ENCODE results near the gene OFD1.

OFD1 gene

DNA sequence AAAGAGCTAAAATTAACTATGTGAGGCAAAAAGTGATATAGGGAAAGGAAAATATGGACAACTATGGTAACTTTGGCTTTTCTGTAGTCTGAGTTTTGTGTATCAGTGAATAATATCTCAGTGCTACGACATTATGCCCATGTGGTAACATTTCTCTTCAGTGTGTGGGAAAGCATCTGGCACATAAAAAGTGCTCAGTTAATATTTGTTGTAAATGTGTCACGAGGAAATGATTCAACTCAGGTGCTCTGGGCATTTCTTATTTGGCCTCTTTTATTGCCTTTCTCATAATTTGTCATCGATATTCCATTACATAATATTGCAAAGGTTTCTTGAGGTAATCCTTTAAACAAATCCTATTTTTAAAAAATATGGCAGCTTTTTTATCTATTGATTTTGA lies 17.6 kb downstream of the OFD1 start:
- DNase-seq (ENCODE audit: low read depth) = no peak

DNA sequence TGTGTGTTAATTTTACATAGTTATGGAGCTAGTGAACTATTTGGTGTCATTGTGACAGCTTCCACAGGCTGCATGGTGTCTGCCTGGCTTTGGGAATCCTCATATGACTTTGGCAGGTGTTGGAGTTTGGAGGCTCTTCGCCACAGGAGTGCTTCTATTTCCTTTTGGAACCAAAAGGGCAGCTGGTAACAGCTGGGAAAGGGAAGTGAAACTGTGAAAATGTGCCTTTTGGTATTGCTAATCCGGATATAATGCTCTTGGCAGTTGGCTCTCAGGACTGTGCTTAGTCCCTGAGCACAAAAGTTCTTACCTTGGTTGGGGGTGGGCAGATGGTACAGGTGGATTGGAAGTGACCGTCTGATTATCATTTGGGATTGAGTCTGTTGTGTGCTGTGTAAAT lies 18.1 kb downstream of the OFD1 start:
- no peak for DNase-seq (ENCODE audit: low read depth)

DNA sequence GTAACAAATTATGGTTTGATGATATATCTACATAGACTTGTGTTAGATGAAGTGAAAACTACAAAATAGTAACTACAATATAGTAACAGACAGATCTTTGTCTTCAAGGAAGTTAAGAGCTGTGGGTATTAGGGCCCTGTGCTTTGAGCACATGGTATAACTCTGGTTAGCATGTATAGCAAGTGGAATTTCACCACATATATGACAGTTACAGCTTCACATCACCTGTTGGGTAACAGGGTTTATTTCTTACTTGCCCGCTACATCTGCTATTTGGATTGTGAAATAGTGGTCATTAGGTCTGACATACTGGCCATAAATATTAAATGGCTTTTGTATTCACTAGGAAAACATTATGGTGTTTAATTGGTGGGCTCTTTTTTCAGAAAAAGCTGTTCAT lies 20.2 kb downstream of the OFD1 start:
- no peak for DNase-seq (ENCODE audit: low read depth)

DNA sequence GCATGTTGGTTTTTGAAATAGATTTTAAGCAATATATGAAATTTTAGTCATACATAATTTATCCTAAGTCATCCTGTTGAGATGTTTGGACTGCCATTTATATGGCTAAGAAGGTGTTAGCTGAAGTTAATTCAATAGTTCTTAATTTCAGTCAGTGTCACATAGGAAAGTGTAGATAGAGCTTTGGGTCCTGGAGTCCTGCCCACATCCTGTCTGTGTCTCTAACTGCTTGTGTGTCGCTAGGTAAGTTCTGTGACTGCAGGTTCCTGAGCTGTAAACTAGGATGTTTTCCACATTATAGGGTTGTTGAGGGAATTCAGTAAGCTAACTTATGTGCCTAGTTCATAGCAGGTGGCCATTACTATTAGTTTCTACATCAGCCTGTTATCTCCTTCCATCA lies 20.7 kb downstream of the OFD1 start:
- no peak for DNase-seq (ENCODE audit: low read depth)

DNA sequence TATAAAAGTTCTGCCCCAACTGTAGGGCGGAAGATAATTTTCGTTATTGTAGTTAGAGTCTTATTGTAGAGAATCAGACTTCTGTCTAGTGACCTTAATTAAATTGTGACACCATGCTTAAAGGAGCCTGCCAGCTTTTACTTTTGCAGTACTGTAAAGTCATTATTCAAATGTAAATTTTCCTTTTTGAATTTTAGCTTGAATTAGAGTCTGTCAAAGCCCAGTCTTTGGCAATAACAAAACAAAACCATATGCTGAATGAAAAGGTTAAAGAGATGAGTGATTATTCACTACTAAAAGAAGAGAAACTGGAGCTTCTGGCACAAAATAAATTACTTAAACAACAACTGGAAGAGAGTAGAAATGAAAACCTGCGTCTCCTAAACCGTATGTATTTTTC lies 21.8 kb downstream of the OFD1 start:
- DNase-seq (ENCODE audit: low read depth) = no peak

DNA sequence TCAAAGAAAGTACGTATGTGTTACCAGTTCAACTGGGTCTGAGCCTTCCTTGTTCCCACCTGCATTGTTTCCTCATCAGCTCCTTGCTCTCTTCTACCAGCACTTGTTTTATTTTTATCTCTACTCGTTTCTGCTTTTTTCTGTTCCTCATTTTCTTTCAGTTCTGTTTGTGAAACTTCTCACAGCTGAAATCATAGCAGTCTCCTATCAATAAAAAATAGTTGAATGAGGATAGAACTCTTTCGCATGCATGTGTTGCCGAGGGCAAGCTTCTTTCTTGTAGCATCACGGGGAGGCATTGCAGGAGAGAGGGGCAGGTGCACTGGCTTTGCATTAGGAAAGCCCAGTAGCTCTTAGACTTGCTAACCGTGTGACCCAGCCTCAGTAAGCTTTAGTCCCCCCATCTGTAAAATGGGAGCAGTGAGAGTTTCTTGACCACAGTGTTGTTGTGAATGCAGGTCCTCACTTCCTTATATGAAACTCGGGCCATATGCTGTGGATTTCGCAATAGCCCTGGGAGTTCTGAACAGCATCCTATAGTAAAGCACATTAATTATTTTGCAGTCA lies 24.7 kb downstream of the OFD1 start:
- DNase-seq (ENCODE audit: low read depth) = no peak

DNA sequence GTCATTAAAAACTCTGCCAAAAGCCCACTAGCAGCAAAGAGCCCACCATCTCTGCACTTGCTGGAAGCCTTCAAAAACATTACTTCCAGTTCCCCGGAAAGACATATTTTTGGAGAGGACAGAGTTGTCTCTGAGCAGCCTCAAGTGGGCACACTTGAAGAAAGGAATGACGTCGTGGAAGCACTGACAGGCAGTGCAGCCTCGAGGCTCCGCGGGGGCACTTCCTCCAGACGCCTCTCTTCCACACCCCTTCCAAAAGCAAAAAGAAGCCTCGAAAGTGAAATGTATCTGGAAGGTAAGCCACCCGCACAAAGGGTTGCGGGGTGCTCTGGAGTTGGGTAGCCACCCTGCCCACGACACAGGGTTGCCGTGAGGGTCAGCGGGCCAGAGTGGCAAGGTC lies 25.9 kb downstream of the OFD1 start:
- DNase-seq (ENCODE audit: low read depth) = no peak

DNA sequence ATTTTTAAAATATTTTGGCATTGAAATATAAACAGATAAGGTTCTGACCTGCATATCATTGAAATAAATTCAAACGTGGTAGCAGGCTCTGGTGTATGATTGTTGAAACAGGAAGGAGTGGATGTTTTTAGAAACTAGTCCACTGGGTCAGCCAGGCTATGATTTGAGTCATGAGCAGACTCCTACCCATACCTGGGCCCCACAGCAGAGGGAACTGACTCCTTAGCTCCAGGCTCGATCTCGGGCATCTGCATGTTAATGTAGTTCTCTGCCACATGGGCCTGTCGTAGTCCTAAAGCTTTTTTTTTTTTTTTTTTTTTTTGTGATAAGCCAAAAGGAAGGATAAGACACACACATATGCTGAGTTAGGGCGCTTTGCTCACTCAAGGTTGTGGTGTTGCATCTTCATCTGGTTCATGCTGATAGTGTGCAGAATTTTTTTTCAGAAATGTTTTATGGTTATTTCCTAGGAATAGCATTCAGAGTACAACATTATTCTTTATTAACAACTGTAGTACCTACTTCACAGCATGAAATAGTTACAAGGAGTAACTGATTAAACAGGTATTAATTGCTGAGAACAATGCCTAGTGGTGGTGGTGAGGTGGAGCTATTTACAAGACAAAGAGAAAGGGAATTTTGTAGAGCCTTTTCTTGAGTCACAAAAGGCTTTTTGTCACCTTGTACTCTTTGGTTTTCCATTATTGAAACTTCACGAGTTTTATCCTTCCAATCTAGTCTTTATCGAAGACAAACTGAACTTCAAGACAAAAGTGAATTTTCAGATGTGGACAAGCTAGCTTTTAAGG lies 27.3 kb downstream of the OFD1 start:
- DNase-seq (ENCODE audit: low read depth) = no peak

DNA sequence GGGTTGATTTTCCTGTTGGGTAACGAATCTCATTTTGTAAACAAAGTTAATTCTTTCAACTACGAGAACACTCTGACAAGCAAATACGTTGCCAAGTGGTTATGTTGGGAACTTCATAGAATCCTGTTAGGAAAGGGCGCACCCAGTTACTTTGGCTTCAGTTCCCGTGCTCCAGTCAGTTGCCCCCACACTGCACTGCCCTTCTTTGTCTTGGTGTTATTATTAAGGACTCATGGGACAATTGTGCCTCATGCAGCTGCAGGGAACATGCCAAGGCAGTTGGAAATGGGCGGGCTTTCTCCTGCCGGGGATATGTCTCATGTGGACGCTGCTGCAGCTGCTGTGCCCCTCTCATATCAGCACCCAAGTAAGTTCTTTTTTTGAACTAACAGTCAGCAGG lies 28.9 kb downstream of the OFD1 start:
- DNase-seq (ENCODE audit: low read depth) = no peak

DNA sequence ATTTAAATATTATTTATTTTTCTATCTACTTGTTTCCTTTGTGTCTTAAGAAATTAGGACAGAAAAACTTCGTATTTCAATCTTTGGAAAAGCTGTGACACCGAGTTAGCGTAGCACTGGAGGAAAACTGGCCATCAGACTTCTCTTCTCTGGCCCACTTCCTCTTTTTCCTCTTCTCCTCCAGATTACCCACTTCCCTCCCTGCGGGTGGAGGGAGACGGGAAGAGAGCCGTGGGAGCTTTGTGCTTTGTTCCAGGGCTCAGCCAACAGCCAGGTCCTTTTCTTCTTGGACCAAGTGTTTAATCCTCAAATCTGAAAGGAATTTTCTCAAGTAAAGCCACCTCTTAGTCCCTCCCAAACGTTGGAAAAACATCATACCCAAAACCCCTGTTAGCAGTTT lies 29.7 kb downstream of the OFD1 start:
- no peak for DNase-seq (ENCODE audit: low read depth)

DNA sequence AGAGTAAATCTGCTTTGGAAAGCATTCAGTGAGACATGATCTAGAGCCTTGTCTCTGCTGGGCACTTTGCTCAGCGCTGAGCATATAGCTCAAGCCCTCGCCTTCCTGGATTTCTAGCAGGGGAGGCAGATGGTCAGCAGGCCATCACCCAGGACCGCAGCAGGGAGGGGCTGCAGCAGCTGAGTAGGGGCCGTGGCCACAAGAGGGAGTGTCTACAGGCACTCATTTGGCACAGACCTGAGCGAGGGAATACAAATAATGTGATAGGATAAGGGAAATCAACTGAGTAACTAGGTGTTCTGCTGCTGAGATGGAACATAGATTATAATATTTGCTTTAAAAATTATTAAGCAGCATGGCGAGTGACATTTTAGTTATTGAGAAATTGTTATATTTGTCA lies 30.2 kb downstream of the OFD1 start:
- DNase-seq (ENCODE audit: low read depth) = no peak

DNA sequence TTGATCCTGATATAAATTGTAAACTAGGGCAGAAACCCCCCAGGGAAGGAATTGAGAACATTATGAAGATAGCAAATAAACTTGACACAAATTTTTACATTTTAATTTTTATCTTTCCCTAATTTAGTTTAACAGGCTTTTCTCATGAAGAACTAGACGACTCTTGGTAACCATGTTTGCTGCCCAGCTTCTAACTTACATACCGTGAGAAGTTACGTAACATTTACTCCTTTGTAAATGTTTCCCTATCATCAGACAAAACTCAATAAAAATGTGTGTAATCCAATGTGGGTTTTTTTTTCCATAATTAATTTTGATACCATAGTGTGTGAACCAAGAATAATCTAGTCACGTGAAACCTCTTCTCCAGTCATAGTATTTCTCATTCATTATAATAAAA lies 34.4 kb downstream of the OFD1 start:
- no peak for DNase-seq (ENCODE audit: low read depth)

DNA sequence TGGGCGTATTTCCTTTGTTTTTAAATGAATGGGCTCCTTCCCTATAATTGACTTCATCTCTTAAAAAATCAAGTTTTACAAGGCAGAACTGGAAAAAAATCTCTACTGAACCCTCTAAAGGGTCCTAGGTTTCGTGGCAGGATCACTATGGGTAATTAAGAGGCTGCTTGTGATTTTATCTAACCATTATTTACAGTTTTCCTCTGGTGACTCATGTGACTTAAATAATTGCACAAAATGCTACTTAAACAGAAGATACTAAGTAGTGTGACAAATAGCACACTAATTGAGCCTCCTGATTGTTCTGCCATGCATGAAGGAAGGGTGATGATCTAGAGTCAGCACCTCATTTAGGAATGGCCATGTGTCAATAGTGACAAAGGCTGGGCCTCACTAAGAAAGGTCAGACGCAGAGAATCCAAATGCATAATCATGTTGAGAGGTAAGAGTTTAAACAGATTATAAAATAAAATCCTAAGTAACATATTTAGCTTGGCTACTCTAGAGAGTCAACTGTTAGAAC lies 35.5 kb downstream of the OFD1 start:
- no peak for DNase-seq (ENCODE audit: low read depth)

DNA sequence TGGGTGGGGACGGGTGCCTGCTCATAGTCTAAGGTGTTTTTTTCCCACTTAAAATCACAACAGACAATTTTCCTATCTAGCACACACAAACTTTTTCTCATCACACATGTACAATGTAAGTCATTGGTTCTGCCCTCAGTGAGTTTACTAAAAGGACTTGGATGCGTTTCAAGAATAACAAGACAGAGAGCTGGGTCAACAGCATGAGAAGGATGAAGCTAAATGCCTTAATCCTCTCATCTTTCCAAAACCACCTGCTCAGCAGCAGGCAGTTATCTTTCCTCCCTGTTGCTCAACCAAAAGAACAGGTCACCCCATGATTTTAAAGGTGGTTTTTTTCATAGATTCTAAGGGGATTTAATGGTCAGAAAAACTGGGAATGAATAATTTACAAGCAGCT lies 40.1 kb downstream of the OFD1 start:
- DNase-seq (ENCODE audit: low read depth) = no peak

DNA sequence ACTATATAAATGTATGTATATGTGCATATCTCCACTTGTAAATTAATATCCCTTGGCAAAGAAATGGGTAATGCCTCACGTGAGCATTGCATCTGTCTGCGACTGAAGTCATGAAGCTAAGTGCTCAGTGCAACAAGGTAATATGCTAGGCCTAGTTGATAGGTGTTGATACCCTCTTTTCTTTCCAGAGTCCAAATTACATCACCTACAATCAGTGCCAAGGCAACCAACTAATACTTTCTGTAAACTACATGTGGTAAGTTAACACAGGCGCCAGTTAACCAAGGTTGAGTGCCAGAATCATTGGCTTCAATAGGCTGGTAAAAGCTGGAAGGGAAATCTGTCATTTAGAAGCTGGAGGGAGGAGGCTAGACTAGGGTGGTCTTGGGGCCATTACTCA lies 41.3 kb downstream of the OFD1 start:
- no peak for DNase-seq (ENCODE audit: low read depth)

DNA sequence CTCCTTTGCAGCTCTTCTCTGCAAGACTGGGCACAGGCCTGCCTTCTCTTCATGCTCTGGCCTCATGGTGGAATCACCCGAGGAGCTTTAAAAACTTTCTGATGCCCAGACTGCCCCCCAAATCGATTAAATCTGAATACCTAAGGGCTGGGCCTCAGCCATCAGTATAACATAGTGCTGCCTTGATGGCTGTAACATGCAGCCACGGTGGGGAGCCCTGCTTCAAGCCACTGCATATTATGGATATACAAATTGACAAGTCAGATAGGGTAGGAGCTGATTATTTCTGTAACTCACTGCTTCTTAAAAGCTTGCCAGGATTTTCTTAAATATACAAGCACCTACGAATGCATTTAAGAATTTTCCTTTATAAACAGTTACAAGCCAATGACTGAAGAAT lies 41.8 kb downstream of the OFD1 start:
- DNase-seq (ENCODE audit: low read depth) = no peak

DNA sequence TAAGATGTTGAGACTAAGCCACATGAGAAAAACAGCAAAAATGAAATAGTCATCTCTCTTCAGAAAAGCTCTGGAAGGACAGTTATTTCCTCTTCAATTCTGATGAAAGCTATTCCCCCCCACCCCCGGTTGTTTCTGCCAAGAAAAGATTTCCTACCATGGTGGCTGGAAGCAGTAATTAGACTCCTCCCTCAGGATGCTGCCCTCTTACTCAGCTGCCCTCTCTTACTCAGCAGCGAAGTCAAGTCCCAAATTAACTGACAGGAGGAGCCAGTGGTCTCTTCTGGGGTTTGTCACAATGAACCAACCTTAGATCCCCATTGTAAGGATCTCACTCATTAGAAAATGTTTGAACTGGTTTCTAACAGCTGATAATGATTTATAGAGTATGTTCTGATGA lies 44.4 kb downstream of the OFD1 start:
- no peak for DNase-seq (ENCODE audit: low read depth)

DNA sequence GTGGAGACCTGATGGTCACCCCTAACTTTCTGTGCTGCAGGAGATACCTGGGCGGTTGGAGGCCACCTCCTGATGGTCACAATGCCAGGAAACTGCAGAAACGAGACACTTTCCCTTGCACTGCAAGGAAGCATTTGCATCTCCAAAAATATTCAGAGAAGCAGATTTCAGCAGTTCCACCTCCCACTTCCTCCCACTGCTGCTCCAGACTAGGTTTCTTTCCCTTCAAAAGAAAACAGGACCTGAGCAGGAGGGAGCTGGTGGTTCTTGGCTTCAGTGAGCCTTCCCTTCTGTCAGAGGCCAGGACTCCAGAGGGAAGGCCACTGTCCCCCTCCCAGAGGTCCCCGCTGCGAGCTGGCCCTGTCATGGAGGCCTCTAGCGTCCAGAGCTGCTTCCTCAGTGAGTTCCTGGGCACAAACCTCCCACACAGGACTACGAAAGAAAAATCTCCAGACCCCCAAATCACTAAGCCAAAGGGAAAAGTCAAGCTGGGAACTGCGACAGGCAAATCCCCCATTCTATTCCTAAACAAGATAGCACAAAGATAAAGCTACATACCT lies 46.4 kb downstream of the OFD1 start:
- no peak for DNase-seq (ENCODE audit: low read depth)

DNA sequence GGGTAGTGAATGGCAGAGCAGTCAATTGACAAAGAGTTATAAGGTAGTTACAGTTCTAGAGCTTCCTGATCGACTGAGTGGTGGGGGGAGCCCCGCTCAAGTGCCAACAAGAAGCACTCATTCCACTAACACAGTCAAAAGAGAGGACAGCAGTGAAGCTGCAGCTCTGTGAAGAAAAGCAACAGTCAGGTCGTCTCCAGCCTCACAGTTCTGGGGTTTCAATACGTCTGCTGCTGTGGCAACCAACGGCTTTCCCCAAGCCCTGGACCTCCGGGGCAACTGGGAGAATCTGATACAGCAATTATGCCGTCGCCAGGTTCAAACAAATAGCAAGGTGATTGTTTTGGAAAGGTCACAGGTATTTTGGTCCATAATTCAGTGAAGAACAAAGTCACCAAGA lies 51.5 kb downstream of the OFD1 start:
- DNase-seq (ENCODE audit: low read depth) = no peak

DNA sequence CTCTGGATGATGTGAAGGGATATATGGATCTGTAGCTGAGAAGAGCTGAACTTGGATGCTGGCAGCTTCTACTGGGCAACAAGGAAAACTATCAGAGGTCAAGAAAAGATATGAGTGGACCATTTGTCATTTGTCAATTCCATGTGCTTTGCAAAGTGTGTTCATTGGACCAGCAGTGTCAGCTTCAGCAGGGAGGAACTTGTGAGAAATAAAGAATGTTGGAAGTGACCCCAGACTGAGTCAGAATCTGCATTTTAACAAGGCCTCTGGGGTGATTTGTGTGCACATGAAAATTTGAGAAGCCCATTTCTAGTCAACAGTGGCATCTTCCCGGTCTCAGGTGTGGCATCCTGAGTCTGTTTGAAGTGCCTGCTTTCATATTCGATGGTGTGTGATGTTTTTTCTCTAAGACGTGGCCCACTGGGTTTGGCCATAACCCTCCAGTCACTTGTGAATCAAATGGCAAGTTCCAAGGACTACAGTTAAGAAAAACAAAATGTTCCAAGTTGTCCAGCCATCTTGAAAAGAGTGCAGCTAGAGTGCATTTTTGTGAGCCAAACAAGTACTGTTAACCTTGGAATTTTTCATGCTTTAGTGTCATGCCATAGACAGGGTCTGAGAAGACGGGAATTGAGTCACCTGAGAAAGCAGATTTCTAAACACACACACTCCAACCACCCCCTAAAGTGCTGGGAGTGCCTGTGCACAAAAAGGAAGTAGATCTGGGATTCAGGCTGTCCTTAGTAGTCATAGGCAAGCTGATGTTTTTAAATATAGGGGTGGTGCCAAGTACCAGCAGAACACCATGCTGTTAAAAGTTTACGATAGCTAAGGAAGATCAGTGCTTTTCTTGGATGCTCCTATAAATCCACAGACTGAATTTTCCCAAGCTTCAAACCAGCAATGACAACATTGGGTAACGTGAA lies 55.9 kb downstream of the OFD1 start:
- no peak for DNase-seq (ENCODE audit: low read depth)

DNA sequence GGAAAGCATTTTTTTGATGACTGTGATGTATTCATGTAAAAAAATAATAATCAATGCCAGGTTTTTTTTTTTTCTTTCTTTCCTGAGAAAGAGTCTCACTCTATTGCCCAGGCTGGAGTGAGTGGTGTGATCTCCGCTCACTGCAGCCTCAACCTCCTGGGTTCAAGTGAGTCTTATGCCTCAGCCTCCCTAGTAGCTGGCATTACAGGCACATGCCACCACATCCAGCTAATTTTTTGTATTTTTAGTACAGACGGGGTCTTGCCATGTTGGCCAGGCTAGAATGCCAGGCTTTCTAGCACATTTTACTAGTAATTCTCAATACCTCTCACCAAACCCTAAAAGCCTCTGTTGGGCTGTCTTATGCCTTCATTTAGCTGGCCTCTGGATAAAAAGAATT lies 56.6 kb downstream of the OFD1 start:
- DNase-seq (ENCODE audit: low read depth) = no peak

DNA sequence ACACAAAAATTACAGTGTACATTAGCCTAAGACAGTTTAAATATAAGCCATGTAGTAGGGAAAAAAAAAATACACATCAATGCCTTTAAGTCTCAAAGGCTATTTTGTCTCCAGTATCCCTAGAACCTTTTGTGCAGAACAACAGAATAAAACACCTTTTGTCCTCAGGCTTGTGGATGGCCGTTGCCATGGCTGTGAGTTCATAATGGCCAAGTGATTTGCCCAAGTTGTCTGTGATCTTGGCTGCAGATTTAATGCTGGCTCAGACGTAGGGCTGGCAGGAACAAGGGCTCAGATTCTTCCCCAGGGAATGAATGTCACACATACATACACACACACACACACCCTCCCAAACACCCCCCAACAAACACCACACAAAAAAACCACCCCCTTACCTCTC lies 57.0 kb downstream of the OFD1 start:
- no peak for DNase-seq (ENCODE audit: low read depth)

DNA sequence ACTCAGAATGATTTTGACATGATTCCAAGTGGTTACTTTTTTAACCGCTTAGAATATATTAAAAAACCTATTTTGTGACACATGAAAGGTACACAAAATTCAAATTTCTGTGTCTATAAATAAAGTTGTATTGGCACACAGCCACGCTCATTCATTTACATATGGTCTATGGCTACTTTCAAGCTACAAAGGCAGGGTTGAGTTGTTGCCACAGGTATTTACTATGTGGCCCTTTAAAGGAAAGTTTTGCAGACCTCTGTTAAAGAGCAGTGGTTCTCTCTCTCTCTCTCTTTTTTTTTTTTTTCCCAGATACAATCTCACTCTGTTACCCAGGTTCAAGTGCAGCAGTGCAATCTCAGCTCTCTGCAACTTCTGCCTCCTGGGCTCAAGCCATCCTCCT lies 59.3 kb downstream of the OFD1 start:
- DNase-seq (ENCODE audit: low read depth) = no peak

Measured in activated T-cell treated with anti-CD3 and anti-CD28 coated beads for 1 hour (primary cell).